GM19193 (cell line): ENCODE measurements around the gene LIMS1.

Source experiments
- POLR2A ChIP-seq: IDR thresholded peaks from 4 replicates; pipeline ENCODE4 v1.6.1; 2011; ENCODE audit not compliant: insufficient read depth, insufficient read length; ENCODE audit errors: extremely low read depth

Gene LIMS1

GRCh38 chr2:108553209-108553919, 19.1 kb downstream of the LIMS1 start:
- TF ChIP-seq POLR2A, result no peak

GRCh38 chr2:108554528-108554927, 20.3 kb downstream of the LIMS1 start:
- no peak for TF ChIP-seq POLR2A

GRCh38 chr2:108555572-108555971, 21.3 kb downstream of the LIMS1 start:
- no peak for TF ChIP-seq POLR2A

GRCh38 chr2:108560241-108560811, 26.1 kb downstream of the LIMS1 start:
- no peak for TF ChIP-seq POLR2A

GRCh38 chr2:108560895-108561530, 26.7 kb downstream of the LIMS1 start:
- no peak for TF ChIP-seq POLR2A

GRCh38 chr2:108562274-108562673, 28.0 kb downstream of the LIMS1 start:
- TF ChIP-seq POLR2A, result no peak

- TF ChIP-seq POLR2A, result no peak
Measured at GRCh38 chr2:108564510-108564909, 30.2 kb downstream of the LIMS1 start.

GRCh38 chr2:108565778-108566375, 31.6 kb downstream of the LIMS1 start:
- no peak for TF ChIP-seq POLR2A

- no peak for TF ChIP-seq POLR2A
Measured at GRCh38 chr2:108570416-108570815, 36.1 kb downstream of the LIMS1 start.

- TF ChIP-seq POLR2A, result no peak
Measured at GRCh38 chr2:108571286-108571685, 37.0 kb downstream of the LIMS1 start.

- TF ChIP-seq POLR2A, result no peak
Measured at GRCh38 chr2:108573061-108573460, 38.8 kb downstream of the LIMS1 start.

- TF ChIP-seq POLR2A, result no peak
Measured at GRCh38 chr2:108574332-108574731, 40.1 kb downstream of the LIMS1 start.

- TF ChIP-seq POLR2A, result no peak
Measured at GRCh38 chr2:108575132-108575966, 41.1 kb downstream of the LIMS1 start.

- no peak for TF ChIP-seq POLR2A
Measured at GRCh38 chr2:108577099-108577498, 42.8 kb downstream of the LIMS1 start.

- no peak for TF ChIP-seq POLR2A
Measured at GRCh38 chr2:108579623-108580022, 45.4 kb downstream of the LIMS1 start.

- no peak for TF ChIP-seq POLR2A
Measured at GRCh38 chr2:108580050-108580449, 45.8 kb downstream of the LIMS1 start.
